Left cardiac atrium (tissue), 4 donors: Measurements from ENCODE around the gene NQO2. TPM values are rescaled to one million over a fixed set of nuclear protein-coding genes. Genes with fewer than 3 reads are reported as not detected.
"Not testable (repeated sequence)": the region's sequence is repeated elsewhere in the genome, so short reads cannot be mapped to it uniquely, and the experiment has no call there.

Source experiments
- ATAC-seq, 2 donors: fragments of 200-7000 bp; cut with Tn5 transposase; one replicate each; pipeline ENCODE4 v1.9.1; 2020; ENCODE audit warnings: mild to moderate bottlenecking in 2 of 2, moderate library complexity in 2 of 2
- DNase-seq: peaks from one replicate; pipeline ENCODE4 v3.0.0-alpha.2; 2020
- intact Hi-C, 2 donors: fragments of 100-400 bp; cut with DNase I; formaldehyde crosslinking; loops; one replicate each; pipeline versions ENCODE4 v1.14.1 to v1.15.1; 2022 to 2023
- total RNA-seq, 2 donors: library from RNA; stranded (reverse); fragmentation: NEBNext Ultra II Directional; extraction: Animal tissue kit (Norgen Biotek cat#: 25700); gene quantifications; one replicate each; pipeline ENCODE4 v1.2.1, GENCODE V29; 2021
- donor health status: DM: no; HTN: yes; CAD: no.
- donor health status: DM: no; HTN: yes; CAD: no; lungs with severe emphysema.
- donor health status: DM: yes; HTN: yes; CAD: no.
- donor health status: Dilated cardiomyopathy.

NQO2 gene
- total RNA-seq, 2 donors from 2014 or later: 46.2 to 53.8 TPM

GRCh38 chr6:2982426-2983117 is 17.1 kb upstream of the NQO2 start:
- ATAC-seq: peak in 1 of 2 donors; percentile 3
- no peak for DNase-seq
- intact Hi-C loops: loop anchor here in 1 of 2 donors (10.0 kb wide), 1 partner anchor 48 kb away; no protein-coding TSS in a partner anchor

DNA sequence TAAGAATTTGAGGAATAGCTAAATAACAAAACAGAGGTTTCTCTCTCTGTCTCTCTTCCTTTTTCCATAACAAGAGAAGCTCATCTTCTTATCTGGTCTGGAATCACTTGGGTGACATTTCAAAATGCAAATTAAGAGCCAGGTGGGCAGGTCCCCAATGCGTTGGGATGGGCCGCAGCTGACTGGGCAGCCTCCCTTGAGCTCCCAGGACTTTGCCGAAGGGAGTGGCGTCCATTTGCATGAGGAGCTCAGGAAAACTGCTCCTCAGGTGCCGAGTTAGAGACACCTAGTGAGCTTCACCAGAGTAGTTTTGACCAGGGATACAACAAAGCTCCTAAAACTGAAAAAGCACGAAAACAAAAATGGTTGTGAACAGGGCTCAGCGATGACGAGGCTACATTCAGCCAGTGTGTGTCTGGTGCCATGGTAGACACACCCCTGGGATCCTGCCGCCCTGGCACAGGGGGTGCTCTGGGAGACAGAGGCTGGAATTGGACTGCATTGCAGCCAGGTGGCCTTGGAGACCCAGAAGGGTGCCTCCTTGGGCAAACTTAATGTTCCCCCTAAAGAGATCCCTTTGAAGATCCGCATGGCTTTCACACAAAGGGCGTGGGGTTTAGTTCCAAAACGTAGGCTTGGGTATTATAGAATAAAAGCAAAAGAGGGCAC is 14.8 kb upstream of the NQO2 start:
- DNase-seq: no peak
- intact Hi-C loops: loop anchor here in 1 of 2 donors (10.0 kb wide), 1 partner anchor 50 kb away; no protein-coding TSS in a partner anchor
- ATAC-seq: no peak

- ATAC-seq: no peak
- intact Hi-C loops: loop anchor here in 1 of 2 donors (10.0 kb wide), 1 partner anchor 52 kb away; no protein-coding TSS in a partner anchor
Measured at GRCh38 chr6:2986722-2987221, 12.9 kb upstream of the NQO2 start.

DNA sequence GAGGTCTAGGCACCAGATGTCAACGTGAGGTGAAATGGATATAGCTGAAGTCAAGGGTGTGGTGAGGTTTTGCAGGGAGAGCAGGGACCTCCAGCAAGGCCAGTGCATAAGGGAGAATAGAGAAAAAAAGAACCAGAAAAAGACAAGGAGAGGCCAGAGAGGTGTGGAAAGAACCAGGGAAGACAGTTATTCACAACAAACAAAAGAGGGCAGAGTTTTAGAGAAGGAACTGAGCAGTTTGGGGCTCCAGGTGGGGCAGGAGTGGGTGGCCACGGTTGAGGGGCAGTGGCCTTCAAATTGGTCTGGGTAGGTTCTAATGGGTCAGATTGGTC is 11.6 kb upstream of the NQO2 start:
- ATAC-seq (no peak), DNase-seq (no peak)
- intact Hi-C loops: loop anchor here in 1 of 2 donors (2.0 to 10.0 kb wide), 4 partner anchors 17 to 141 kb away; partner anchors contain the start of gene SERPINB6

More at GRCh38 chr6:2986722-2987221, 12.9 kb upstream of the NQO2 start:
- no peak for DNase-seq

- DNase-seq (peak; percentile 93), ATAC-seq (peak; percentile 88 to 90)
- intact Hi-C loops: loop anchor here in 1 of 2 donors (2.0 to 10.0 kb wide), 4 partner anchors 18 to 142 kb away; partner anchors contain the start of gene SERPINB6
Measured at GRCh38 chr6:2988426-2989331, 11.0 kb upstream of the NQO2 start.

- ATAC-seq (peak; percentile 68 to 72), DNase-seq (peak; percentile 88)
- intact Hi-C loops: loop anchor here in 1 of 2 donors (2.0 to 10.0 kb wide), 4 partner anchors 19 to 143 kb away; partner anchors contain the start of gene SERPINB6
Measured at GRCh38 chr6:2989332-2990247, 10.1 kb upstream of the NQO2 start.

DNA sequence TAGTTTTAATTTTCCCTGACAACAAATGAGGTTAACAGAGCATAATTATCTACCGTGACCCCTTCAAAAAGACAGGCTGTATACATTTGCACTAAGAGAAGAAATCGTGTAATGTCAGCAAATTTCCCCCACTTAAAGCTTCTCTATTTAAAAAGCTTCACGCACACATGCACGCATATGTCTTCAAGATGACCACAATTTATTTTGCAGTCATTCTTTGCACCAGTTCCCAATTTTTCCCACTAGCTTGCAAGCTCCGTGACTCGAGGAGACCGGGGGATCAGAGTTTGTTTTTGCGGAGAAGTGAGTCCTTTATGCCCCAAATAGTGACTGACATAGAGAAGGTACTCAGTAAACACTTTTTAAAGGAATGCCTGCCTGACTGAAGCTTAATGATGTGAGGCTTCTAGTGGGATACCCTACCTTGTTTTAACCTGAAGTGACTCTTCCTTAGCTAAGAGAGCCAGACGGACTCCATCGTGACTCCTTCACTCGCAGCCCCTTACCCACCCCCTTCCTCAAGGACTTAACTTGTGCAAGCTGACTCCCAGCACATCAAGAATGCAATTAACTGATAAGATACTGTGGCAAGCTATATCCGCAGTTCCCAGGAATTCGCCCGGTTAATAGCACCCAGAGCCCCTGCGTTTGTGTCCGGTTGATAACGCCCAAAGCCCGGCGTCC is 9.3 kb upstream of the NQO2 start:
- DNase-seq: no peak
- intact Hi-C loops: no loop called here
- ATAC-seq: no peak

DNA sequence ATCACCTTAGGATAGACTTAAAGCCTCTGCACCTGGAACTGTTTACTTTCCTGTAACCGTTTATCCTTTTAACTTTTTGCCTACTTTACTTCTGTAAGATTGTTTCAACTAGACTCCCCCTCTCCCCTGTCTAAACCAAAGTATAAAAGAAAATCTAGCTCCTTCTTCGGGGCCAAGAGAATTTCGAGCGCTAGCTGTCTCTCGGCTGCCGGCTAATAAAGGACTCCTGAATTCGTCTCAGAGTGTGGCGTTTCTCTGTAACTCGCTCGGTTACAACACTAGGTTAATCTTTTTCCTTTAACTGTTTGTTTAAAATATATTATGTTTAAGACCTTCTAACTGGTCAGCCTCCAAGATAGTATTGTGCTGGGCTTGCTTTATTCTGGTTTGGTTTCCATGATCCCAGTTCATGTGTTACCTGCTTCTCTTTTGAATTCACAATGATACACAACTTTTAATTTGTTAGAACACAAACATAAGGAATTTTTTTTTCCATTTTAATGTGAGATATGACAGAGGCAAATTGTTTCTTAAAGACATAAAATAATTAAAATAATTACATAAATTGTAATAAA is 8.7 kb upstream of the NQO2 start:
- DNase-seq: no peak
- intact Hi-C loops: no loop called here

DNA sequence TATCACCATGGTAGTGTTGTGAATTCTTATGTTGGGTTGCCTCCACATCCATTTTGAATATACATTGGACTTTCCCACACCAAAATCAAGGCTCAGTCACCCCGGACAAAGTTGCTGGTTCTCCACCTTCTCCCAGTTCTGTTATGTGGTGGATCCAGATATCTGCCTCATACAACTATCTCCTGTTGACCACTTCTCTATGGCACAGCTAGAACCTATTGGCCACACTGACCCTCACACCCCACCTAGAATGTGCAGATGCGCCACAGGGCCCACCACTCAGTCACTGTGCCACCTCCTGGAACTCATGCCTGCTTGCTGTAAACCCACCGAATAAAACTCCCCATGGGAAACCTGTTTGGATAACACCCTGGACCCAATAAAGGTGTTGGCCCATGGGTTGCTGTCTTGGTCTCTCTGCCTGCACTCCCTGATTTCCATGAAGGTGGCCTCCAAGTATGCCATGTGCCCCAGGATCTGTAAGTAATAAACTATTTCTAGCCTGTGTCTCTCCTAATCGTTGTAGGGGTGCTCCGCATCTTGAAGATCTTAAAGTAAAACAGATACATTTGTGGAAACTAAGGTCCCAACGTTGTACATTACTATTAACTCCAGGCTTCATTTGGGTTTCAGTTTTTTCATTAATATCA is 7.2 kb upstream of the NQO2 start:
- intact Hi-C loops: no loop called here
- no peak for DNase-seq
- ATAC-seq: no peak

More for the DNA sequence above, 8.7 kb upstream of the NQO2 start:
- ATAC-seq: no peak

DNA sequence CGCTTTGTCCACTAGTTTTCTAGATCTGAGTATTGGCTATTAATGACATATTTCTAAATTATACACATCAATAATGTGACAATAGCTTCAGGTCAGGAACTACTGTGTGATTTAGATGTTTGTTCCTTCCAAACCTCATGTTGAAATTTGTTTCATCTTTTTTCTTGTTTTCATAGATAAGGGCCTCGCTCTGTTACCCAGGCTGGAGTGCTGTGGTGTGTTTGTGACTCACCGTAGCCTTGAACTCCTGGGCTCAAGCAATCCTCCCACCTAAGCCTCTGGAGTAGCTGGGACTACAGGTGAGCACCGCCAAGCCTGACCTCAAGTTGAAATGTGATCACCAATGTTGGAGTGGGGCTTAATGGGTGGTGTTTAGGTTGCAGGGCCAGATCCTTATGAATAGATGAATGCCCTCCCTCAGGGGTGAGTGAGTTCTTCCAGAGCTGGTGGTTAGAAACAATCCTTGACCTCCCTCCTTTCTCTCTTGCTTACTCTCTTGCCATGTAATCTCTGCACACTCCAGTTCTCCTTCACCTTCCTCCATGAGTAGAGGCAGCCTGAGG is 5.9 kb upstream of the NQO2 start:
- intact Hi-C loops: loop anchor here in 1 of 2 donors (2.0 kb wide), 1 partner anchor 65 kb away; no protein-coding TSS in a partner anchor
- ATAC-seq: no peak
- DNase-seq: no peak

DNA sequence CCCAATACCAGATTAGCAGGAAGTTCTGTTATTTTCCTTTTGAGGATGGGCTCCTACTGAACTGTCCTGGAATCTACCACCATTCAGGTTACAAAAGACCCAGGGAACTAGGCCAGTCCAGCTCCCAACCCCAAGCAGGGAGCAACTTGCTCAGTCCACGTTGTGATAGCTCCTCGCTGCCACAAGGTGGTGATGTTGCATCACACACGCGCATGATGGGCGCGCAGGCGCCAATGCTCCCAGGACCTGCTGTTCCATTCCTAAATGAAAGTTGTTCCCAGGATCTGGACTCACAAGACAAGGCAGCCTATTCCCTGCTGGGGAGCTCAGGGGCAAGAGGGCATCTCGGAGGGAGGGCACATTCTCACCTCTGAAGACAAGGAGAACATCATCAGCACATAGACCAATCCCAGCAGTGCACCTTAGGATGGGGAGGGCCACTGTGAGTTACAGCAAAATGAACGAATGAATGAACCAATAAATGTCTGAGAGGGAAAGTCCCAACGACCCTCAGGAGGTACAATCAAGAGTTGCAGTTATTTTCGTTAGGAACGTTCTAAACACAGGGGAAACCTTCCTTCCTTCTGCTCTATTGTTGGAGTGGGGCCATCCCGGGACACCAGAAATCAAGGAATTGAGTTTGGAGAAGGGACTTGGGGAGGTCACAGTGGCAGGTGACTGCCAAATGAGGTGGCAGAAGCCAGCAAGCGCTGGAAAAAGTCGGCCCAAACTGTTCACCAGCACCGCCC is 1.3 kb upstream of the NQO2 start:
- intact Hi-C loops: loop anchor here in 1 of 2 donors (5.0 kb wide), 1 partner anchor 59 kb away; no protein-coding TSS in a partner anchor
- ATAC-seq: peak; percentile 53 to 73
- DNase-seq: not testable (repeated sequence)

DNA sequence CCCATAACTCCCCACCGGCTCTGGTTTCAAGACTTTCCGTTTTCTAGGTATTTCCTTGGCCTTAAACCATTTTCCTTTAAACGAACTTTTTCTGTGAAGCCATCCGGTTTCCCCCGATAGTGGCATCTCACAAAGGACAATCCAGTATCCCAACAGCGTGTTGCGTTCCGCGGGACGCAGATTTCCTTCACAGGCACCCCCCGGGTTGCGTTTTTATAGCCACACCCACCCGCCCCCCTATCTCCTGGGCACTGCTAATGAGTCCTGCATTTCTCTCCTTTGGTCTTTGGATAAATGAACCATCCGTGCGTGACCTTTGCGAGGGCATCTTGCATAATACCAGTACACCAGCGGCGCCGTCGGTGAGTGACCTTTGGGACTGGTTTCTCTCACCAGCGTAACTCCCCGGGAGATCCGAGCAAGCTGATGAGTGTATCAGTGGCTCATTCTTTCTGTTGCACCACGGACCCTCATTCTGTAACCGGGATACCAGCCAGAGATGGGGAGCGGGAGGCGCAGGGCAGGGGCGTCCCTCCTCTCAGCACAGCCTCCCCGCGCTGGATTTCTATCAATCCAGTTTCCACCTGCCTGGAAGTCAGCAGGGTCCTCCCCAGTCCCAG is 586 bp upstream of the NQO2 start:
- intact Hi-C loops: loop anchor here in 1 of 2 donors (5.0 kb wide), 1 partner anchor 58 kb away; no protein-coding TSS in a partner anchor
- ATAC-seq: peak; percentile 13 to 53
- DNase-seq: peak; percentile 82

GRCh38 chr6:3001146-3001772 is 1.6 kb downstream of the NQO2 start:
- ATAC-seq (no peak), DNase-seq (no peak)
- intact Hi-C loops: no loop called here

DNA sequence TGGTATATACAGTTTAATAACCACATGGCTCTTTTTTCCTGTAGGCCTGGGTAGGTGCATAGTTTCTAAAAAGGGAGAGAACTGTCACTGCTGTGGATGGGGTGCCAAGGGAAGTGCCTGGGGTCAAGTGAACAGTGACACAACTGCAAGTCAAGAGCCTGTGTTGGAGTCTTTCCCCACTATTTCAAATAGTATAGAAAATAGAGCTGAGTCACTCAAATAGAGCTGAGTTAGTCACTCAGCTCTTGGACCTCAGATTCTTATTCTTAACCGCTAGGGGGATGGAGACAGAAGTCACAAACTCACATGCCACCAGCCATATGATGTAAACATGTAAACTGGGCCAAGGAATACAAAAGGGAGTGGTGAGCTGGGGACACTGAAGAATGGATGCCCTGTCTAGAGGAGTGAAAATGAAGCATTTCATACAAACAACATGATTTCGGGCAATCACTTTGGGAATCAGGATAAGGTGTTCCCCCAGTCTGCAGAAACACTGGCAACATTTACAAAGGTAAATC is 2.1 kb downstream of the NQO2 start:
- intact Hi-C loops: no loop called here
- DNase-seq (no peak), ATAC-seq (no peak)
